Fibroblast of skin of right quadriceps (primary cell): ENCODE results near the gene PKN3.

Experiments used
- DNase-seq: peaks from one replicate; pipeline ENCODE4 v3.0.0-alpha.2; 2013

PKN3 gene

GRCh38 chr9:128718475-128718874 is 16.2 kb downstream of the PKN3 start:
- no peak for DNase-seq

- no peak for DNase-seq
These were observed 17.8 kb downstream of the PKN3 start for GRCh38 chr9:128719919-128720605.

GRCh38 chr9:128720841-128721486 is 18.7 kb downstream of the PKN3 start:
- DNase-seq: no peak

GRCh38 chr9:128721487-128722010 is 19.2 kb downstream of the PKN3 start:
- DNase-seq: no peak

- DNase-seq: no peak
These were observed 20.4 kb downstream of the PKN3 start for GRCh38 chr9:128722380-128723351.

GRCh38 chr9:128723352-128723865 is 21.1 kb downstream of the PKN3 start:
- DNase-seq: no peak

- peak; percentile 91 for DNase-seq
These were observed 21.8 kb downstream of the PKN3 start, which contains the start of gene ZDHHC12 for GRCh38 chr9:128723866-128724743. Gene ZDHHC12 (minus strand): TSS chr9:128724127. CDS start chr9:128724093, 34 bp downstream.

- peak; percentile 77 for DNase-seq
These were observed 22.5 kb downstream of the PKN3 start for GRCh38 chr9:128724744-128725211.

GRCh38 chr9:128727640-128728248 is 25.4 kb downstream of the PKN3 start:
- no peak for DNase-seq

- DNase-seq: no peak
These were observed 26.0 kb downstream of the PKN3 start for GRCh38 chr9:128728298-128728697.

GRCh38 chr9:128729302-128729701 is 27.0 kb downstream of the PKN3 start:
- DNase-seq: no peak

- no peak for DNase-seq
These were observed 27.6 kb downstream of the PKN3 start for GRCh38 chr9:128729766-128730517.

GRCh38 chr9:128731093-128731492 is 28.8 kb downstream of the PKN3 start:
- no peak for DNase-seq

GRCh38 chr9:128731691-128732090 is 29.4 kb downstream of the PKN3 start:
- no peak for DNase-seq

- DNase-seq: no peak
These were observed 30.3 kb downstream of the PKN3 start for GRCh38 chr9:128732576-128732975.

GRCh38 chr9:128733256-128733655 is 31.0 kb downstream of the PKN3 start:
- DNase-seq: peak; percentile 84

- DNase-seq: no peak
These were observed 33.1 kb downstream of the PKN3 start for GRCh38 chr9:128735373-128735772.

GRCh38 chr9:128742401-128742800 is 40.1 kb downstream of the PKN3 start:
- DNase-seq: no peak

- DNase-seq: no peak
These were observed 41.1 kb downstream of the PKN3 start for GRCh38 chr9:128743421-128743820.

GRCh38 chr9:128747241-128747640 is 44.9 kb downstream of the PKN3 start:
- DNase-seq: no peak
